ENCODE data around the gene NKAIN2.

The NKAIN2 gene

DNA sequence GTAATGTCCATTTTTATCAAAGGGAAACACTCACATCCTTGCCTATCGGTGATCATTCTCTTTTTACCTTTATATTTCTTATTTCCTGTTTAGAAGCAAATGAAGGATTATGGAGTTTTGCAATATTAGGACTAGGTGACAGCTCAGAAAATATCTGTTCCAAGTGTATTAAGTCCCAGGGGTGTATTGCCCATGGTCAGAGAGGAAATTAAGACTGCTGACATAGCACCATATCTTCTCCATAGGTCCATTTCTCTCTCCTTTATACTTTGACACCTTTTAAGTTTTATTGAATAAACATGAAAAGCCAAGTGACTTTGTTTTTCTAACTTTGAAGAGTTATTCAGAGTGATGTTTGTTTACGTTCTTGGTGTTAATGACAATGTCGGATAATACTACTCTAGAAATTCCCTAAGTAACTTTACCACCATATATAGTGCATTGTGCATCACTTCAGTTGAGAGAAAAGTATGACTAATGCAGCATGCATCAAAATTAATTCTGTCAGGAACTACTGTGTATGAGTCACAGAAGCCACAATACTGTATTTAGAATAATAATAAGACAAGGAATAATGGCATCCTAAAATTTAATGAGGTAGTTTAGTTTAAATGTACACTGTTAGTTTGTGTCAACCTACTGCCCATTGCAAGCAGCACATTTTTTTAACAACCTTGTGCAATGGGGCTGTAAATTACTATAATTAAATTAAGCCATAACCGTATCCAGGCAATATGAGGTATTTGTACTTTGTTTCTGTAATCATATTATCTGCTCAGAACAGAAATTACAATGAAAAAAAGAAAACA lies 684.2 kb downstream of the NKAIN2 start:
- no peak for DNase-seq (ENCODE audit: low read depth)

DNA sequence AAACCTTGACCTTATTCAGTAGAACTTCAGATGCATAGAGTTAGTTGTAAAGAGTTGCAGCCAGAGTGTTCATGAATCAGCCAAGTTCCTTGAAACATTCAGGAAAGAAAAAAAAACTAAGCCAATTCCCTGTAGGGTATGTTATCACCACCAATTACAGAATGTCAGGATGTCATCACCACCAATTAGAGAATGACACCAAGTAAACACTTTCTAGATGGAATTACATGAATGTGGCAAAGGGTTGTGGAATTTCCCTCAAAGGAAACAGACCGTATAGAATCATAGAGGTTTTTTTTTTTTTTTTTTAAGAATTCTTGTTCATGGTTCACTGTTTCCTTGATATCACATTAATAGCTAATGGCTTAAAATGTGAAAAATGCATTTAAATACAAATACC lies 686.5 kb downstream of the NKAIN2 start:
- Histone ChIP-seq H3K36me3 (ENCODE audit: control insufficient read depth, insufficient read depth, low read length, severe bottlenecking) (no peaks in the 10 kb centered on the region), H3K9ac (ENCODE audit: low read length) (no peak overlapping the region), H3K27me3 (replicated peaks; ENCODE audit: control insufficient read depth, insufficient read depth, low read length) (no peaks in the 10 kb centered on the region), H3K4me3 (ENCODE audit: low read length) (no peak overlapping the region), H3K4me1 (ENCODE audit: control insufficient read depth, insufficient read depth, low read length) (no peaks in the 10 kb centered on the region), H3K9me3 (ENCODE audit: control insufficient read depth, low read length) (no peaks in the 10 kb centered on the region)
- no peak for DNase-seq (ENCODE audit: low read depth)

More for the DNA sequence above, 684.2 kb downstream of the NKAIN2 start:
- Histone ChIP-seq H3K4me1 (ENCODE audit: control insufficient read depth, insufficient read depth, low read length) (no peaks in the 10 kb centered on the region), H3K9ac (ENCODE audit: low read length) (no peak overlapping the region), H3K27me3 (replicated peaks; ENCODE audit: control insufficient read depth, insufficient read depth, low read length) (no peaks in the 10 kb centered on the region), H3K4me3 (ENCODE audit: low read length) (no peak overlapping the region), H3K9me3 (ENCODE audit: control insufficient read depth, low read length) (no peaks in the 10 kb centered on the region), H3K36me3 (ENCODE audit: control insufficient read depth, insufficient read depth, low read length, severe bottlenecking) (no peaks in the 10 kb centered on the region)

DNA sequence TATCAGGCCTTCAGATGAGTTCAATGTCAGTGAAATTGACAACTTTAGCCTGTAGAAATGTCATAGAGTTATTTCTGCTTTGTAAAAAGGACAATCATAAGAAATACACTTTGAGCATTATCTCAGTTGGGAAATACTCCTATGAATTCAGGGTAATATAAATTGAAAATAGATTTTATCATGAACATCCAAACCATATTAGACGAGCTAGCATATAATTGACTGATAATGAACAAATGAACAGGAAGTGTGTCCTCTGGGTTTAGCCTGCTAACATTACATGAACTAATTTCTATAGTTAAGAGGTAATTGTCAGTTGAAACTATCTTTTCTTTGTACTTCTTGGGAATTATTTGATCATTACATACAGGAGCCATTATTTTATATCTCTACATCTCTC lies 689.6 kb downstream of the NKAIN2 start:
- Histone ChIP-seq H3K27me3 (replicated peaks; ENCODE audit: control insufficient read depth, insufficient read depth, low read length) (no peaks in the 10 kb centered on the region), H3K4me3 (ENCODE audit: low read length) (no peak overlapping the region), H3K4me1 (ENCODE audit: control insufficient read depth, insufficient read depth, low read length) (no peaks in the 10 kb centered on the region), H3K9me3 (ENCODE audit: control insufficient read depth, low read length) (no peaks in the 10 kb centered on the region), H3K36me3 (ENCODE audit: control insufficient read depth, insufficient read depth, low read length, severe bottlenecking) (no peaks in the 10 kb centered on the region), H3K9ac (ENCODE audit: low read length) (no peak overlapping the region)
- no peak for DNase-seq (ENCODE audit: low read depth)

DNA sequence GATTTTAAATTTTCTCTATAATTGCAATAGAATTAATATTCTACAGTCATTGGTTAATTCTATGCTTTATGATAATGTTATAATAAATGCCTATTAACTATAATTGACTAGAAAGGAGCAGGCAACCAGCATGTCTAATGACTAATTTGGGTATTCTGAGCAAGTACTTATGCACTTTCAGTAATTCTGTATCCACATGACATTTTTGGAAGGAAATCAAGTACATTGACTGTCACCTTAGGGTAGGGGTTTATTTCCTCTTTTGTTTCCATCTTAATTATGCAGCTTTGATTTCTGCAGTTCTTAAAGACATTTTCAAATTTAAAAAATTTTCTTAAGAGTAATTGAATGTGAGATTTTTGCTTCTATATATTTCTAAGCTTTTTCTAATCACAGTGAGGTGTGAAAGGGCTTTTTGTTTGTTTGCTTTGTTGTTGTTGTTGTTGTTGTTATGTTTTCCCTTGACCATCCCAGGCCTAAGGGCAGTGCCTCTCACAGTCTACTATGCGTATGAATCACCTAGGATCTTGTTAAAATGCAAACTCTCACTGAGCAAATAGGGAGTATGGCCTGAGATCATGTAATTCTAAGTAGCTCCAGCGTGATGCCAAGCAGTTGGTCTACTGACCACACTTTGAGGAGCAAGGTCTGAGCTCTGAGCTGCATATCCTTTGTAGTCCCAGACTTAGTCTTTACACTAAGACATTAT lies 691.4 kb downstream of the NKAIN2 start:
- H3K9me3 ChIP-seq (ENCODE audit: control insufficient read depth, low read length) = no peaks in the 10 kb centered on the region
- no peak for DNase-seq (ENCODE audit: low read depth)

DNA sequence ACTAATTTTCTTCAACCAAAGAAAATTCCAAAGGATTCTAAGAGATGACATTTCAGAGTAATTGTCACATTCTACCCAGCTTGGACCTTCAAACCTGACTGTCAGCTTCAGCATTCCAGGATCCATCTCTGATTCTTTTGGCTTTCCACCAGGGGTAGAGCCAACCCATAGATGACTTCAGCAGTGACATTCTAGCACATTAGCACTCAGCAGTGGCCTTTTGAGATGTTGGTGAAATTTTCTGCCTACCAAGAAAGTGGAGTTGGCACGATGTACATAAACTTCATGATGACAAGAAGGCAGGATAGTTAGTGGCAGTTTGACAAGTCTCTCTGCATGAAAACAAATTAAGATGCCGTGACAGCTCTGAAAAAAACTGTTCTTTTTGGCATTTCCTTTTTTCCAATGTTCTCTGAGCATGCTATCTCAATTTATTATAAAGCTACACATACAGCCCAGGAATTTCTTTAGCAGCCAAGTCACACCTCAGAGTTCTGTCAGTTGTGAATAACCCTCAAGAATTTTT lies 692.1 kb downstream of the NKAIN2 start:
- Histone ChIP-seq H3K27me3 (replicated peaks; ENCODE audit: control insufficient read depth, insufficient read depth, low read length) (no peaks in the 10 kb centered on the region), H3K4me3 (ENCODE audit: low read length) (no peak overlapping the region), H3K9me3 (ENCODE audit: control insufficient read depth, low read length) (no peaks in the 10 kb centered on the region), H3K9ac (ENCODE audit: low read length) (no peak overlapping the region), H3K36me3 (ENCODE audit: control insufficient read depth, insufficient read depth, low read length, severe bottlenecking) (no peaks in the 10 kb centered on the region), H3K4me1 (ENCODE audit: control insufficient read depth, insufficient read depth, low read length) (no peaks in the 10 kb centered on the region)
- no peak for DNase-seq (ENCODE audit: low read depth)

More for the DNA sequence above, 691.4 kb downstream of the NKAIN2 start:
- Histone ChIP-seq H3K4me3 (ENCODE audit: low read length) (no peak overlapping the region), H3K27me3 (replicated peaks; ENCODE audit: control insufficient read depth, insufficient read depth, low read length) (no peaks in the 10 kb centered on the region), H3K36me3 (ENCODE audit: control insufficient read depth, insufficient read depth, low read length, severe bottlenecking) (no peaks in the 10 kb centered on the region), H3K9ac (ENCODE audit: low read length) (no peak overlapping the region), H3K4me1 (ENCODE audit: control insufficient read depth, insufficient read depth, low read length) (no peaks in the 10 kb centered on the region)

DNA sequence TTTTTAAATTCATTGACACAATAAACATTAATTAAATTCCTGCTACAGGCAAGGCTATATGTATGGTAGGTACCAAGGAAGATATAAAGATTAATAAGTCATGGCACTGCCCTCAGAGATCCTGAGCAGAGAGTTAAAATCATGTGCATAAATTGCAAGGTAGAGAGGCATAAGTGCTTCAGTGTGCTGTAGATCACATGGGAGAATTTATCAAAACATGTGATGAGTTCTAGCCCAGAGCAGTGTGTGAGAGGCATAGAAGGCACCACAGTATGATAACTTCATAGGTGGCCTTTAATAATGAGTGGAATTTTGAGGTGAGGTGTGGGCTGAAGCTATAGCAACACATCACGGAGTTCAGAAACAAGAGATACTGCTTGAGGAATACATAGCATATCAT lies 692.7 kb downstream of the NKAIN2 start:
- H3K27me3 ChIP-seq (replicated peaks; ENCODE audit: control insufficient read depth, insufficient read depth, low read length) = no peaks in the 10 kb centered on the region
- DNase-seq (ENCODE audit: low read depth) = no peak
- no peak overlapping the region for H3K4me3 ChIP-seq (ENCODE audit: low read length)
- no peaks in the 10 kb centered on the region for H3K36me3 ChIP-seq (ENCODE audit: control insufficient read depth, insufficient read depth, low read length, severe bottlenecking)
- H3K9ac ChIP-seq (ENCODE audit: low read length) = no peak overlapping the region
- H3K9me3 ChIP-seq (ENCODE audit: control insufficient read depth, low read length) = no peaks in the 10 kb centered on the region
- H3K4me1 ChIP-seq (ENCODE audit: control insufficient read depth, insufficient read depth, low read length) = no peaks in the 10 kb centered on the region

DNA sequence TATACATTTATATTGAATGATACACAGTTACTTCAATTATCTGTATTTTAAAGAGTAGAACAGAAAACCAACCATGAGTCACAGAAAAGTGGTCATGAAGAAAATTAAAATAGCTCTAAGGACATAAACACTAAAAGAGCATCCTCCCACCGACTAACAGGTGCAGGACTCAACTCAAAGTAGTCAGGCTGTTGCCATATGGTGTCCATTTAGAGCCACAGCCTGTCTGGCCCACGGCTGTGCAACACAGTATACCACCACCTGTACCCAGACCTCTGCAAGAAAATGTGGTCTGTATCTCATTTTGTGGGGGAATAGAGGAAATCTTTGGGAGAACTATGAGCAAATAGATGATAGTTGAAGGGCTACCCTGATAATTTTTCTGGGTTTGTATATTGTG lies 708.8 kb downstream of the NKAIN2 start:
- DNase-seq (ENCODE audit: low read depth) = no peak
- Histone ChIP-seq H3K4me1 (ENCODE audit: control insufficient read depth, insufficient read depth, low read length) (no peaks in the 10 kb centered on the region), H3K36me3 (ENCODE audit: control insufficient read depth, insufficient read depth, low read length, severe bottlenecking) (no peaks in the 10 kb centered on the region), H3K27me3 (replicated peaks; ENCODE audit: control insufficient read depth, insufficient read depth, low read length) (no peaks in the 10 kb centered on the region), H3K4me3 (ENCODE audit: low read length) (no peak overlapping the region), H3K9me3 (ENCODE audit: control insufficient read depth, low read length) (no peaks in the 10 kb centered on the region), H3K9ac (ENCODE audit: low read length) (no peak overlapping the region)

DNA sequence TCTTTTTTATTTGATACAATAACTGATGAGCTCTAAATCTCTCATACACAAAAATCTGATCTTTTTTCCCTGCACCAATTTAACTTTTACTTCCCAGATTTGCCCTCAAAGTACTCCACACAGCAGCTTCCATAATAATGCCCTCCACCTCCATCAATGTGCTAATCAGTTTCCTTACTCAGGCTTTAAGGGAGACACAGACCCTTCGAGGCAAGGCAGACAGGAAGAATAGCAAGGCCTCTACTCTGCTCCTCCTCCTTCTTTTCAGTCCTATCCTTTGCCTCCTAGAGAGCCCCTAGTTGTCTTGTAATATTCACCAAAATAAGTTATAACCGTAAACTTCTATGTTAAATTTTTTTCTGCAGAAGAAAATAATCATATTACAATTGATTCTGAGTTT lies 713.7 kb downstream of the NKAIN2 start:
- no peak for DNase-seq (ENCODE audit: low read depth)
- Histone ChIP-seq H3K9ac (ENCODE audit: low read length) (no peak overlapping the region), H3K27me3 (replicated peaks; ENCODE audit: control insufficient read depth, insufficient read depth, low read length) (no peaks in the 10 kb centered on the region), H3K4me1 (ENCODE audit: control insufficient read depth, insufficient read depth, low read length) (no peaks in the 10 kb centered on the region), H3K9me3 (ENCODE audit: control insufficient read depth, low read length) (no peaks in the 10 kb centered on the region), H3K36me3 (ENCODE audit: control insufficient read depth, insufficient read depth, low read length, severe bottlenecking) (no peaks in the 10 kb centered on the region), H3K4me3 (ENCODE audit: low read length) (no peak overlapping the region)

DNA sequence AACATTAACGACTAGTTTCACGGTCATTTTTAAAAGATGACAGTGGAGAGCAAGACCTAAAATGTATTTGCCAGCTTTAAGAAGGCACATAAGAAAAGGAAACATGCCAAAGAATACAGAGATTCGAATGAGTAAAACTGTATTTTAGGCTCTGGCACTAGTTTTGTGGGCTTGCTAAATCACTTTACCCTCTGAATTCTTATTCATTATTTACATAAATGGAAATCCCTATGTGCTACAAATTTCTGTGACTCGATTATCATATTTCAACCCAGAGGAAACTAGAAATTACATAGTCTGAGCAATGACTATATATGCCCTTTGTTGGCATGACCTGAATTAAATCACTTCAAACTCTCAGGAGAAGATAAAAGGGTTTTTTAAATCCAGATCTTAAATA lies 716.8 kb downstream of the NKAIN2 start:
- DNase-seq (ENCODE audit: low read depth) = no peak
- no peaks in the 10 kb centered on the region for H3K27me3 ChIP-seq (replicated peaks; ENCODE audit: control insufficient read depth, insufficient read depth, low read length)

DNA sequence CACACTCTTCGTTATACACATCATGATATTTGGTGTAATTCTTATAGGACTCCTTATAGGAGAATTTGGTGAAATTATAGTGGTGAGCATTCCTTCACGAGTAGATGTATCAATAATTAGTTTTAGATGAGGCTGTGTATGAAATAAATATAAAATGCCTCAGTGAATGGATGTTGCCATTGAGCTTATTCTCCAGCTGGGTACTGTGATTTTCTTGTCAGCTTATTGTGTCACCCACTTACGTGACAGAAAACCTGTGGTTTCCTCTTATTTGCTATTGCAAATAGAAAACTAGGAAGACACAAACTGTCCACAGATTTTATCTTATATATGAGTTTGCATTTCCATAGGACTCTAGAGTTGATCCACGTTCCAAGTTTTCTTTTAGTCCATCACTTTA lies 718.7 kb downstream of the NKAIN2 start:
- no peaks in the 10 kb centered on the region for H3K36me3 ChIP-seq (ENCODE audit: control insufficient read depth, insufficient read depth, low read length, severe bottlenecking)
- no peak for DNase-seq (ENCODE audit: low read depth)
- H3K4me1 ChIP-seq (ENCODE audit: control insufficient read depth, insufficient read depth, low read length) = no peaks in the 10 kb centered on the region

More for the DNA sequence above, 716.8 kb downstream of the NKAIN2 start:
- Histone ChIP-seq H3K4me1 (ENCODE audit: control insufficient read depth, insufficient read depth, low read length) (no peaks in the 10 kb centered on the region), H3K9ac (ENCODE audit: low read length) (no peak overlapping the region), H3K9me3 (ENCODE audit: control insufficient read depth, low read length) (no peaks in the 10 kb centered on the region), H3K4me3 (ENCODE audit: low read length) (no peak overlapping the region), H3K36me3 (ENCODE audit: control insufficient read depth, insufficient read depth, low read length, severe bottlenecking) (no peaks in the 10 kb centered on the region)

DNA sequence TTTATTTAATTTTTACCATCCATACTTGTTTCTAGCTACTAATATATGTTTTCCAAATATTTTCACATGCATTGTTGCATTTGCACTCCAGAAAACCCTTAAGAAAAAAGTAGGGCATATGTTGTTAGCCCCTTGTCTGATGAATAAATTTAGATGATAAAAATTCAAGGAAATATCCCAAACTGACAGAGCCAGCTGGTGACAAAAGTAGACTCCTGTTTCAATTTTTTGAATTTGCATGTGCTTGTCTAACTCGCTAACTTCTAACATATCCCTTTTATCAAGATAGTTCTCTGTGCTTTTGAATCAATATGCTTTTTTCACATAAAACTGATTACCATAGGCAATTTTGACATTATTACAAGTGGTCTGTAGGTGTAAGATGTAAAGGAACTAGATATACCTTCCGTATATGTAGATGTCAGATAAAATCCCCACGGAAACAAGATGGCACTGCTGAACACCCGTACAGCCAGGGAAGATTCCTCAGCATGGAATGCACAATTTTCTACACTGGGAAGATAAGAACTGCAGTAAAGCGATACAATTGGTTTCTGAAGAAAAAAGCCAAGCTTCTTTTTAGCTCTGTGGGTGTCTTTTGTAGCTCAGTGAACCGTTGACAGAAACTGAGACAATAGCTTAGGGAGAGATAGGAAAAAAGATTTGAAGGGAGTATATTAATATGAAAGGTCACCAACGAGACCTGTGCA lies 721.0 kb downstream of the NKAIN2 start:
- Histone ChIP-seq H3K36me3 (ENCODE audit: control insufficient read depth, insufficient read depth, low read length, severe bottlenecking) (no peaks in the 10 kb centered on the region), H3K27me3 (replicated peaks; ENCODE audit: control insufficient read depth, insufficient read depth, low read length) (no peaks in the 10 kb centered on the region), H3K4me3 (ENCODE audit: low read length) (no peak overlapping the region), H3K9ac (ENCODE audit: low read length) (no peak overlapping the region), H3K9me3 (ENCODE audit: control insufficient read depth, low read length) (no peaks in the 10 kb centered on the region), H3K4me1 (ENCODE audit: control insufficient read depth, insufficient read depth, low read length) (no peaks in the 10 kb centered on the region)
- DNase-seq (ENCODE audit: low read depth) = no peak

More for the DNA sequence above, 718.7 kb downstream of the NKAIN2 start:
- Histone ChIP-seq H3K9me3 (ENCODE audit: control insufficient read depth, low read length) (no peaks in the 10 kb centered on the region), H3K27me3 (replicated peaks; ENCODE audit: control insufficient read depth, insufficient read depth, low read length) (no peaks in the 10 kb centered on the region), H3K4me3 (ENCODE audit: low read length) (no peak overlapping the region), H3K9ac (ENCODE audit: low read length) (no peak overlapping the region)
